ENCODE data around the gene ZFAND2A.
"Not testable (repeated sequence)": the region's sequence is repeated elsewhere in the genome, so short reads cannot be mapped to it uniquely, and the experiment has no call there.

Gene ZFAND2A

GRCh38 chr7:1121886-1122831 is 37.8 kb downstream of the ZFAND2A start:
- no peak for DNase-seq

- no peak for DNase-seq
Observed at GRCh38 chr7:1121476-1121875, 38.5 kb downstream of the ZFAND2A start.

- DNase-seq: no peak
Observed at GRCh38 chr7:1120791-1121190, 39.2 kb downstream of the ZFAND2A start.

- DNase-seq: no peak
Observed at GRCh38 chr7:1119201-1119600, 40.8 kb downstream of the ZFAND2A start.

- no peak for DNase-seq
Observed at GRCh38 chr7:1117321-1117928, 42.6 kb downstream of the ZFAND2A start.

- not testable (repeated sequence) for DNase-seq
Observed at GRCh38 chr7:1116383-1117008, 43.5 kb downstream of the ZFAND2A start.

GRCh38 chr7:1115171-1116045 is 44.6 kb downstream of the ZFAND2A start:
- not testable (repeated sequence) for DNase-seq

- DNase-seq: no peak
Observed at GRCh38 chr7:1114505-1114904, 45.5 kb downstream of the ZFAND2A start.

- no peak for DNase-seq
Observed at GRCh38 chr7:1114088-1114487, 45.9 kb downstream of the ZFAND2A start.

- DNase-seq: no peak
Observed at GRCh38 chr7:1113548-1113885, 46.5 kb downstream of the ZFAND2A start.

GRCh38 chr7:1112625-1113547 is 47.1 kb downstream of the ZFAND2A start:
- DNase-seq: no peak

GRCh38 chr7:1112109-1112508 is 47.9 kb downstream of the ZFAND2A start:
- DNase-seq: no peak

GRCh38 chr7:1111156-1111555 is 48.8 kb downstream of the ZFAND2A start:
- no peak for DNase-seq

- DNase-seq: no peak
Observed at GRCh38 chr7:1110358-1110757, 49.6 kb downstream of the ZFAND2A start.

GRCh38 chr7:1109581-1110310 is 50.2 kb downstream of the ZFAND2A start:
- no peak for DNase-seq

GRCh38 chr7:1108264-1108920 is 51.6 kb downstream of the ZFAND2A start:
- no peak for DNase-seq

- DNase-seq: no peak
Observed at GRCh38 chr7:1106793-1107421, 53.1 kb downstream of the ZFAND2A start.

GRCh38 chr7:1106063-1106792 is 53.8 kb downstream of the ZFAND2A start:
- DNase-seq: no peak

- DNase-seq: no peak
Observed at GRCh38 chr7:1105189-1105588, 54.8 kb downstream of the ZFAND2A start.

Measured in COR-L47 (cell line).